Loucy (cell line): ENCODE data around the gene SMOC1.

Experiments used
- H2AFZ ChIP-seq: fragments of 200-600 bp; sonication (generic); 2 replicates; pipeline ENCODE4 v1.6.0; 2016; ENCODE audit warnings: antibody characterized with exemption, mild to moderate bottlenecking, low read length, moderate library complexity
- H3F3A ChIP-seq: fragments of 200-600 bp; 2 replicates; pipeline ENCODE4 v1.6.0; 2016; ENCODE audit warnings: antibody characterized with exemption, low read depth, mild to moderate bottlenecking
- H3K27me3 ChIP-seq: fragments of 200-600 bp; sonication (generic); 2 replicates; pipeline ENCODE4 v1.6.1; 2014; ENCODE audit warnings: low read length, mild to moderate bottlenecking; ENCODE audit not compliant: insufficient read depth, poor library complexity, severe bottlenecking
- H3K36me3 ChIP-seq: fragments of 200-600 bp; sonication (generic); 2 replicates; pipeline ENCODE4 v1.6.1; 2016; ENCODE audit warnings: low read length; ENCODE audit not compliant: insufficient read depth
- H3K4me1 ChIP-seq: fragments of 200-600 bp; sonication (generic); 2 replicates; pipeline ENCODE4 v1.5.1; 2014; ENCODE audit warnings: low read length, mild to moderate bottlenecking; ENCODE audit not compliant: insufficient read depth, poor library complexity, severe bottlenecking
- H3K4me2 ChIP-seq: fragments of 200-600 bp; sonication (generic); 2 replicates; pipeline ENCODE4 v1.6.0; 2014; ENCODE audit warnings: antibody characterized with exemption, low read length, low read depth, mild to moderate bottlenecking; ENCODE audit not compliant: poor library complexity, severe bottlenecking
- H3K4me3 ChIP-seq: fragments of 200-600 bp; sonication (generic); 2 replicates; pipeline ENCODE4 v1.5.1; 2014; ENCODE audit warnings: low read length, mild to moderate bottlenecking, mixed read lengths; ENCODE audit not compliant: poor library complexity, severe bottlenecking
- H3K79me2 ChIP-seq: fragments of 200-600 bp; sonication (generic); 2 replicates; pipeline ENCODE4 v1.6.1; 2014; ENCODE audit warnings: low read length; ENCODE audit not compliant: insufficient read depth
- H3K9ac ChIP-seq: fragments of 200-600 bp; sonication (generic); 2 replicates; pipeline ENCODE4 v1.6.0; 2014; ENCODE audit warnings: mild to moderate bottlenecking, low read depth, low read length, moderate library complexity; ENCODE audit not compliant: poor library complexity, severe bottlenecking
- H3K9me2 ChIP-seq: fragments of 200-600 bp; sonication (generic); replicated peaks from 2 replicates; pipeline ENCODE4 v1.6.1; 2016; ENCODE audit warnings: low read depth, low read length, mixed read lengths
- H3K9me3 ChIP-seq: fragments of 200-600 bp; sonication (generic); 2 replicates; pipeline ENCODE4 v1.6.1; 2014; ENCODE audit warnings: mild to moderate bottlenecking, antibody characterized with exemption, low read length, low read depth; ENCODE audit not compliant: insufficient read depth
- H4K20me1 ChIP-seq: fragments of 200-600 bp; sonication (generic); 2 replicates; pipeline ENCODE4 v1.6.0; 2014; ENCODE audit warnings: antibody characterized with exemption, low read length, mild to moderate bottlenecking; ENCODE audit not compliant: insufficient read depth, poor library complexity, severe bottlenecking
- EZH2phosphoT487 ChIP-seq: fragments of 200-600 bp; IDR thresholded peaks from 2 replicates; pipeline ENCODE4 v1.6.1; 2018; ENCODE audit warnings: antibody characterized with exemption, mild to moderate bottlenecking, moderate library complexity, borderline replicate concordance
- TF ChIP-seq, protein P1 (sequence below): fragments of 200-600 bp; sonication (generic); conservative IDR thresholded peaks from 2 replicates; pipeline ENCODE4 v1.5.1; 2014; ENCODE audit warnings: mild to moderate bottlenecking, antibody characterized with exemption, low read length

SMOC1 gene

DNA sequence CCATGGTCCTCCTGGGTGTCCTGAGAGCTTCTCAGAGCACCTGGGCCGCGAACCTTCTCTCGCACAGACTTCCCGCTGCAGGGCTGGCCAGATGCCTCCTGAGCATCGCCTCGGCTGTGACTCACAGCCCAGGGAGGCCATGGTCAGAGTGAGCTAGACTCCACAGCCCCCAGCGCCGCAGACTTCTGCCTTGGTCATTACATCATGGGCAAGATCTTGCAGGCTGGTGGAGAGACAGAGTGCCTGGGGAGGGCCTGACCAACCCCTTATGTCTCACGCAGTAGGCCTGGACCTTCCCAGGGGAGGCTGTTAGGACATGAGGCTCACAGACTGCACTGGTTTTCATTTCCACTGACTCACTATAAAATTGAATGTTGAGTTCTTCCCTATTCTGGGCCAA, 41.8 kb downstream of the SMOC1 start:
- Histone ChIP-seq H3K4me2 (no peak overlapping the region), H3K9me3 (no peaks in the 10 kb centered on the region), H3K9me2 (no peaks in the 10 kb centered on the region), H2AFZ (no peak overlapping the region), H3K4me1 (no peaks in the 10 kb centered on the region), H3F3A (no peaks in the 10 kb centered on the region), H3K9ac (no peak overlapping the region), H4K20me1 (no peaks in the 10 kb centered on the region), H3K27me3 (no peaks in the 10 kb centered on the region), H3K36me3 (no peaks in the 10 kb centered on the region), H3K79me2 (no peaks in the 10 kb centered on the region), H3K4me3 (no peak overlapping the region)
- TF ChIP-seq, protein P1, sequence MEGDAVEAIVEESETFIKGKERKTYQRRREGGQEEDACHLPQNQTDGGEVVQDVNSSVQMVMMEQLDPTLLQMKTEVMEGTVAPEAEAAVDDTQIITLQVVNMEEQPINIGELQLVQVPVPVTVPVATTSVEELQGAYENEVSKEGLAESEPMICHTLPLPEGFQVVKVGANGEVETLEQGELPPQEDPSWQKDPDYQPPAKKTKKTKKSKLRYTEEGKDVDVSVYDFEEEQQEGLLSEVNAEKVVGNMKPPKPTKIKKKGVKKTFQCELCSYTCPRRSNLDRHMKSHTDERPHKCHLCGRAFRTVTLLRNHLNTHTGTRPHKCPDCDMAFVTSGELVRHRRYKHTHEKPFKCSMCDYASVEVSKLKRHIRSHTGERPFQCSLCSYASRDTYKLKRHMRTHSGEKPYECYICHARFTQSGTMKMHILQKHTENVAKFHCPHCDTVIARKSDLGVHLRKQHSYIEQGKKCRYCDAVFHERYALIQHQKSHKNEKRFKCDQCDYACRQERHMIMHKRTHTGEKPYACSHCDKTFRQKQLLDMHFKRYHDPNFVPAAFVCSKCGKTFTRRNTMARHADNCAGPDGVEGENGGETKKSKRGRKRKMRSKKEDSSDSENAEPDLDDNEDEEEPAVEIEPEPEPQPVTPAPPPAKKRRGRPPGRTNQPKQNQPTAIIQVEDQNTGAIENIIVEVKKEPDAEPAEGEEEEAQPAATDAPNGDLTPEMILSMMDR: no peak
- TF ChIP-seq EZH2phosphoT487: no peak

GRCh38 chr14:69922198-69922597, 43.0 kb downstream of the SMOC1 start:
- no peaks in the 10 kb centered on the region for H3K79me2 ChIP-seq
- no peak overlapping the region for H2AFZ ChIP-seq
- no peaks in the 10 kb centered on the region for H3K9me2 ChIP-seq
- H4K20me1 ChIP-seq: no peaks in the 10 kb centered on the region
- H3K36me3 ChIP-seq: no peaks in the 10 kb centered on the region
- H3F3A ChIP-seq: no peaks in the 10 kb centered on the region
- no peak overlapping the region for H3K9ac ChIP-seq
- no peak overlapping the region for H3K4me2 ChIP-seq
- no peak overlapping the region for H3K4me3 ChIP-seq
- H3K27me3 ChIP-seq: no peaks in the 10 kb centered on the region
- H3K4me1 ChIP-seq: no peaks in the 10 kb centered on the region
- TF ChIP-seq, protein P1: no peak
- no peak for TF ChIP-seq EZH2phosphoT487
- no peaks in the 10 kb centered on the region for H3K9me3 ChIP-seq

DNA sequence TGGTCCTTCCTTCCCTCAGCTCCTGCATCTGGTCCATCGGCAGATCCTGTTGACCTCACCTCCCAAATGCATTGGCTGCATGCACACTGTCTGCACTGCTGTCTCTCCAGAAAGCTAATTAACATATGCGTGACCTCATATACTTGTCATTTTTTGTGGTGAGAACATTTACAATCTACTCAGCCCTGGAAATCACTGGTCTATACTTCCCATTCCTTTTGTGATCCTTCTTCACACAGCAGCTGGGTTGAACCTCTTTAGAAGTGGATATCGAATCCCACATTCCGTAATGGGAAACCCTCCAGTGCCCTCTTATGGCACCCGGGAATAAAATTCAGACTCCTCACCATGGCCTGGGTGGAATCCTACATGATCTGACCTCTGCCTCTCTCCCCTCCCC, 45.0 kb downstream of the SMOC1 start:
- TF ChIP-seq, protein P1: no peak
- TF ChIP-seq EZH2phosphoT487: no peak
- Histone ChIP-seq H3F3A (no peaks in the 10 kb centered on the region), H3K27me3 (no peaks in the 10 kb centered on the region), H3K79me2 (no peaks in the 10 kb centered on the region), H3K9me3 (no peaks in the 10 kb centered on the region), H3K36me3 (no peaks in the 10 kb centered on the region), H3K9me2 (no peaks in the 10 kb centered on the region), H4K20me1 (no peaks in the 10 kb centered on the region), H3K4me3 (no peak overlapping the region), H3K4me2 (no peak overlapping the region), H2AFZ (no peak overlapping the region), H3K9ac (no peak overlapping the region), H3K4me1 (no peaks in the 10 kb centered on the region)
